ENCODE measurements around the gene DTD1. TPM values are rescaled to one million over a fixed set of nuclear protein-coding genes. Genes with fewer than 3 reads are reported as not detected.

DTD1 gene
- total RNA-seq, 3 donors from 2014 or later, result 10.9 to 18.1 (median 14.1) TPM

DNA sequence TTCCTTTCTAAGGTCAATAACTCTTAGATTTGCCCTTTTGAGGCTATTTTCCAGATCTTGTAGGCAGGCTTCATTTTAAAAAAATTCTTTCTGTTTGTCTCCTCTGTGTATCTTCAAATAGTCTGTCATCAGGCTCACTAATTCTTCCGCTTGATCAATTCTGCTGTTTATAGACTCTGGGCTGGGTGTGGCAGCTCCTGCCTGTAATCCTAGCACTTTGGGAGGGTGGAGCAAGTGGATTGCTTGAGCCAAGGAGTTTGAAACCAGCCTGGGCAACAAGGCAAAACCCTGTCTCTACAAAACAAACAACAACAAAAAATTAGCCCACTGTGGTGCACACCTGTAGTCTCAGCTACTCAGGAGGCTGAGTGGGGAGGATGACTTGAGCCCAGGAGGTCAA lies 185.7 kb downstream of the DTD1 start:
- Histone ChIP-seq H3K36me3 (ENCODE audit: low read depth) (no peaks in the 10 kb centered on the region), H3K4me1 (ENCODE audit: low read depth) (no peaks in the 10 kb centered on the region), H3K4me3 (no peak overlapping the region), H3K9me3 (no peaks in the 10 kb centered on the region)
- ATAC-seq, result no peak
- intact Hi-C loops (cut with DNase I, micrococcal nuclease), result no loop called here
- DNase-seq, result no peak
- TF ChIP-seq, protein P1, sequence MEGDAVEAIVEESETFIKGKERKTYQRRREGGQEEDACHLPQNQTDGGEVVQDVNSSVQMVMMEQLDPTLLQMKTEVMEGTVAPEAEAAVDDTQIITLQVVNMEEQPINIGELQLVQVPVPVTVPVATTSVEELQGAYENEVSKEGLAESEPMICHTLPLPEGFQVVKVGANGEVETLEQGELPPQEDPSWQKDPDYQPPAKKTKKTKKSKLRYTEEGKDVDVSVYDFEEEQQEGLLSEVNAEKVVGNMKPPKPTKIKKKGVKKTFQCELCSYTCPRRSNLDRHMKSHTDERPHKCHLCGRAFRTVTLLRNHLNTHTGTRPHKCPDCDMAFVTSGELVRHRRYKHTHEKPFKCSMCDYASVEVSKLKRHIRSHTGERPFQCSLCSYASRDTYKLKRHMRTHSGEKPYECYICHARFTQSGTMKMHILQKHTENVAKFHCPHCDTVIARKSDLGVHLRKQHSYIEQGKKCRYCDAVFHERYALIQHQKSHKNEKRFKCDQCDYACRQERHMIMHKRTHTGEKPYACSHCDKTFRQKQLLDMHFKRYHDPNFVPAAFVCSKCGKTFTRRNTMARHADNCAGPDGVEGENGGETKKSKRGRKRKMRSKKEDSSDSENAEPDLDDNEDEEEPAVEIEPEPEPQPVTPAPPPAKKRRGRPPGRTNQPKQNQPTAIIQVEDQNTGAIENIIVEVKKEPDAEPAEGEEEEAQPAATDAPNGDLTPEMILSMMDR (IDR thresholded peaks at IDR 0.05), result no peak

DNA sequence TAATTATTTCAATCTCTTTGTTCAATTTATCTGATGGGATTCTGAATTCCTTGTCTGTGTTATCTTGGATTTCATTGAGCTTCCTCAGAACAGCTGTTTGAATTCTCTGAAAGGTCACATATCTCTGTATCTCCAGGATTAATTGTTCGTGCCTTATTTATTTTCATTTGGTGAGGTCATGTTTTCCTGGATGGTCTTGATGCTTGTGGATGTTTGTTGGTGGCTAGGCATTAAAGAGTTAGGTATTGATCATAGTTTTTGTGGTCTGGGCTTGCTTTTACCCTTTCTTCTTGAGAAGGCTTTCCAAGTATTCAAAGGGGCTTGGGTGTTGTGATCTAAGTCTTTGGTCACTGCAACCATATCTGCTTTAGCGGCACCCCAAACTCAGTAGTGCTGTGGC lies 186.4 kb downstream of the DTD1 start:
- TF ChIP-seq, protein P1 (IDR thresholded peaks at IDR 0.05), result no peak
- Histone ChIP-seq H3K36me3 (ENCODE audit: low read depth) (no peaks in the 10 kb centered on the region), H3K4me3 (no peak overlapping the region), H3K4me1 (ENCODE audit: low read depth) (no peaks in the 10 kb centered on the region), H3K9me3 (no peaks in the 10 kb centered on the region)
- DNase-seq (no peak), ATAC-seq (no peak)
- intact Hi-C loops (cut with DNase I, micrococcal nuclease), result no loop called here

DNA sequence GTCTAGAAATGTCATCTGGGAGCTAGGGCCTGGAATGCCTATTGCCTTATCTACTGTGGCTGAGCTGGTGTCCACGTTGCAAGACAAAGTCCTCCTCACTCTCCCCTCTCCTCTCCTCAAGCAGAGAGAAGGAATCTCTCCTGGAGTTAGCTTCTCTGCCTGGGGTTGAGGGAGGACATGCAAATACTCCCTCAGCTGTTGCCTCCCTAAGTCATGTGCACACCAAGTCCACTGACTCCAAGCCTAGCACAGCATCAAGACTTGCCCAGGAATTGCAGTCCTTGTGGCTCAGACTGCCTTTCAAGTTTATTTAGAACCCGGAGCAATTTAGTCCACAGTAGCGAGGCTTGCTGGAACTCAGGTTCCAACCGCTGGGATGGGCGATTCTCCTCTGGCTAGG lies 187.8 kb downstream of the DTD1 start:
- H3K4me1 ChIP-seq (ENCODE audit: low read depth), result no peaks in the 10 kb centered on the region
- TF ChIP-seq, protein P1 (IDR thresholded peaks at IDR 0.05), result no peak
- no peak overlapping the region for H3K4me3 ChIP-seq
- DNase-seq (no peak), ATAC-seq (no peak)
- intact Hi-C loops (cut with DNase I, micrococcal nuclease), result no loop called here
- H3K9me3 ChIP-seq, result no peaks in the 10 kb centered on the region
- no peaks in the 10 kb centered on the region for H3K36me3 ChIP-seq (ENCODE audit: low read depth)

DNA sequence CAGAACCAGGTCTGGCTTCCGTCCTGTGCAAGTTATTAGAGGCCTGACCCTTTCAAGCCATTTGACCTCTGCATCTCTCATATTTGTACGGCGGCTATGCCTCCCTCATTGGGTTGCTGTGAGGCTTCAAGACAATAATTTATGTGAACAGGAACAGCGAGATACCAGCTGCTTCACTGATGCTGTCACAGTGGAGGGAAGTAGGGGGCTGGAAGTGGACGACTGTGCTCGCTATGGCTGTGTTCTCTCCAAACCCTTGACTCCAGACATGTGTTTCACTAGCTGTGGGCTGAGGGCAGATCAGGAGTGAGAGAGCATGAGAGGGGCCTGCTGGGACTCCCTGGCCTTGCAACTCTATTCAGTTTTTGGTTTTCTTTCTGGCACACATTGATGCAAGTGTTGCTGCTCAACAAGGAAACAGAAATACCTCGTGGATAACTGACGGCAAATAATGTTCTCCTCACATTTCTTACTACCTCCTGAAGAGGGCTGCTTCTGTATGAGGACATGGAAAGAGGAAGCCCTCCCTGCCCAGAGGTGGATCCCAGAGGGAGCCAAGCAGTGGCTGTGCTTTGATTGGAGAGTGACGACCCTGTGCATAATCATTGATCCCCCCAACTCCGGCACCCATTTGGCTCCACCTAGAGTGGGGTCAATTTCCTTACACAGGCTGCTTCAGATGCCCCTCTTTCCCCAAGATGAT lies 191.0 kb downstream of the DTD1 start:
- intact Hi-C loops (cut with DNase I, micrococcal nuclease), result no loop called here
- DNase-seq (no peak), ATAC-seq (no peak)
- no peak overlapping the region for H3K4me3 ChIP-seq
- no peaks in the 10 kb centered on the region for H3K9me3 ChIP-seq
- TF ChIP-seq, protein P1 (IDR thresholded peaks at IDR 0.05), result no peak
- H3K4me1 ChIP-seq (ENCODE audit: low read depth), result no peaks in the 10 kb centered on the region
- no peaks in the 10 kb centered on the region for H3K36me3 ChIP-seq (ENCODE audit: low read depth)

DNA sequence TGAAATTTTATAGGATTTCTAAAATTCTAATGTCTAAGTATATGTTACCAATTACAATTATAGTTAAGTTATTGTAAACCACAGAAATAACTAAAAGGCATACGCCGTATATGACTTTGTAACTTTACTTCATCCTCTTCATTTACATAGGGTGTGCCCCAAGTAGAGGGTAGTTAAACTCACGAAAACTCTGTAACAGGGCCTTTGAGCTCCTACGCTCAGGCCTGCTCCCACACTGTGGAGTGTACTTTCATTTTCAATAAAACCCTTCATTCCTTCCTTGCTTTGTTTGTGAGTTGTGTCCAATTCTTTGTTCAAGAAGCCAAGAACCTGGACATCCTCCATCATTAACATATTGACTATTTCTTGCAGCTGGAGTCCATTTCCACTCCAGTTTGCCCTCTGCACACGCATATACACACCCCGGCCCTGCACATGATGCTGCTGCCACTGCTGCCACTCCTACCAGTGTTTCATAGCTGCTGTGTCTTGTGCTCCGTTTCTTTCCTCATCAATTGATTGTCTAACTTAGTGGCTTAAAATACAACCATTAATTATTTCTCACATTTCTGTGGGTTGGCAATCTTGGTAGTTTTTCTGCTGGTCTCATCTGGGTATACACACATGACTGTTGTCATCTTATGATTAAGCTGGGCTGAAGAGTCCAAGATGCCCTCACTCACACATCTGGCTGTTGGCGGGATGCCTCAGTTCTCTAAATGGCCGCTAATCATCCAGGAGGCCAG lies 192.7 kb downstream of the DTD1 start:
- no peaks in the 10 kb centered on the region for H3K9me3 ChIP-seq
- ATAC-seq (no peak), DNase-seq (no peak)
- intact Hi-C loops (cut with DNase I, micrococcal nuclease), result no loop called here
- H3K4me1 ChIP-seq (ENCODE audit: low read depth), result no peaks in the 10 kb centered on the region
- no peak overlapping the region for H3K4me3 ChIP-seq
- TF ChIP-seq, protein P1 (IDR thresholded peaks at IDR 0.05), result no peak
- no peaks in the 10 kb centered on the region for H3K36me3 ChIP-seq (ENCODE audit: low read depth)

Measured in mucosa of descending colon (tissue), 3 donors.